Measurements from ENCODE around the gene CYP24A1. TPM values are rescaled to one million over a fixed set of nuclear protein-coding genes. Genes with fewer than 3 reads are reported as not detected.

Gene CYP24A1
- total RNA-seq, 1 donor from 2014 or later: not detected

- H3K27me3 Mint-ChIP-seq (ENCODE audit: insufficient read depth, low read depth): peaks cover 13% of the 10 kb centered on the region
- peaks cover 1% of the 10 kb centered on the region for H3K4me1 Mint-ChIP-seq
These were observed 6.2 kb upstream of the CYP24A1 start for GRCh38 chr20:54179946-54180345.

DNA sequence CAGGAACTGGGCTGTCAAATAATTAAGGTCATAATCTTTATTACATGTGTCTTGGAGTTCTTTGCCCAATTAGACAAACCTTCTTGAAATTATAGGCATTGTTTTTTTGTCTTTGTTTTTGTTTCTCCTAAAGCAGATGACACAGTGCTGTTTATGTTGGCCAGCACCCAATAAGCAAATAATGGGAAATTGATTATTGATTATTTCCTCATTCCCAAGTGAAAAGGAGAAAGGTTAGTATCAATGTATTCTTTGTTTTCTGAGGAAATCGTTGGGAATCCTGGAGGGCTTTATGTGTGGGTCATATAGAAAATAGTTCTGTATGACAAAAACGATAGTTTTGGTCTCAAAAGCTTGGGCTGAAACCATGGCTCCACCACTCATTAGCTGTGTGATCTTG, 4.5 kb upstream of the CYP24A1 start:
- Histone ChIP-seq H3K27ac (no peak overlapping the region), H3K4me1 (peaks cover 13% of the 10 kb centered on the region), H3K4me2 (no peak overlapping the region), H3K9ac (no peak overlapping the region), H3K79me2 (ENCODE audit: low read depth) (no peaks in the 10 kb centered on the region), H3F3A (ENCODE audit: low read depth) (peaks cover 3% of the 10 kb centered on the region), H2AFZ (replicated peaks) (no peak overlapping the region), H3K36me3 (no peaks in the 10 kb centered on the region), H3K4me3 (no peak overlapping the region), H3K27me3 (peaks cover 40% of the 10 kb centered on the region), H3K9me3 (ENCODE audit: low read depth) (no peaks in the 10 kb centered on the region), H4K20me1 (ENCODE audit: low read depth) (no peaks in the 10 kb centered on the region)
- TF ChIP-seq, protein P1, sequence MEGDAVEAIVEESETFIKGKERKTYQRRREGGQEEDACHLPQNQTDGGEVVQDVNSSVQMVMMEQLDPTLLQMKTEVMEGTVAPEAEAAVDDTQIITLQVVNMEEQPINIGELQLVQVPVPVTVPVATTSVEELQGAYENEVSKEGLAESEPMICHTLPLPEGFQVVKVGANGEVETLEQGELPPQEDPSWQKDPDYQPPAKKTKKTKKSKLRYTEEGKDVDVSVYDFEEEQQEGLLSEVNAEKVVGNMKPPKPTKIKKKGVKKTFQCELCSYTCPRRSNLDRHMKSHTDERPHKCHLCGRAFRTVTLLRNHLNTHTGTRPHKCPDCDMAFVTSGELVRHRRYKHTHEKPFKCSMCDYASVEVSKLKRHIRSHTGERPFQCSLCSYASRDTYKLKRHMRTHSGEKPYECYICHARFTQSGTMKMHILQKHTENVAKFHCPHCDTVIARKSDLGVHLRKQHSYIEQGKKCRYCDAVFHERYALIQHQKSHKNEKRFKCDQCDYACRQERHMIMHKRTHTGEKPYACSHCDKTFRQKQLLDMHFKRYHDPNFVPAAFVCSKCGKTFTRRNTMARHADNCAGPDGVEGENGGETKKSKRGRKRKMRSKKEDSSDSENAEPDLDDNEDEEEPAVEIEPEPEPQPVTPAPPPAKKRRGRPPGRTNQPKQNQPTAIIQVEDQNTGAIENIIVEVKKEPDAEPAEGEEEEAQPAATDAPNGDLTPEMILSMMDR (IDR thresholded peaks at IDR 0.05): no peak
- TF ChIP-seq EZH2phosphoT487 (IDR thresholded peaks at IDR 0.05) (no peak), EZH2 (IDR thresholded peaks at IDR 0.05) (no peak)
- H3K27ac Mint-ChIP-seq: no peak overlapping the region
- H3K9me3 Mint-ChIP-seq: no peaks in the 10 kb centered on the region
- no peaks in the 10 kb centered on the region for H3K36me3 Mint-ChIP-seq
- no peak overlapping the region for H3K4me3 Mint-ChIP-seq
- peaks cover 26% of the 10 kb centered on the region for H3K27me3 Mint-ChIP-seq (ENCODE audit: insufficient read depth, low read depth)
- DNase-seq (ENCODE audit: low spot score): no peak
- H3K4me1 Mint-ChIP-seq: peaks cover 14% of the 10 kb centered on the region

More at GRCh38 chr20:54179946-54180345, 6.2 kb upstream of the CYP24A1 start:
- H3K36me3 ChIP-seq: no peaks in the 10 kb centered on the region
- H3K9ac ChIP-seq: no peak overlapping the region
- no peak overlapping the region for H2AFZ ChIP-seq (replicated peaks)
- H3K27ac Mint-ChIP-seq: no peak overlapping the region
- DNase-seq (ENCODE audit: low spot score): no peak
- H3K4me3 ChIP-seq: no peak overlapping the region
- no peaks in the 10 kb centered on the region for H3K9me3 Mint-ChIP-seq
- H3K4me3 Mint-ChIP-seq: no peak overlapping the region
- H3K4me2 ChIP-seq: no peak overlapping the region
- H3K36me3 Mint-ChIP-seq: no peaks in the 10 kb centered on the region
- no peaks in the 10 kb centered on the region for H3K79me2 ChIP-seq (ENCODE audit: low read depth)
- peaks cover 23% of the 10 kb centered on the region for H3K27me3 ChIP-seq
- H3K27ac ChIP-seq: no peak overlapping the region
- H3K4me1 ChIP-seq: peaks cover 9% of the 10 kb centered on the region
- no peaks in the 10 kb centered on the region for H3F3A ChIP-seq (ENCODE audit: low read depth)
- TF ChIP-seq EZH2 (IDR thresholded peaks at IDR 0.05) (no peak), EZH2phosphoT487 (IDR thresholded peaks at IDR 0.05) (no peak)
- TF ChIP-seq, protein P1 (IDR thresholded peaks at IDR 0.05): no peak
- no peaks in the 10 kb centered on the region for H3K9me3 ChIP-seq (ENCODE audit: low read depth)
- no peaks in the 10 kb centered on the region for H4K20me1 ChIP-seq (ENCODE audit: low read depth)

DNA sequence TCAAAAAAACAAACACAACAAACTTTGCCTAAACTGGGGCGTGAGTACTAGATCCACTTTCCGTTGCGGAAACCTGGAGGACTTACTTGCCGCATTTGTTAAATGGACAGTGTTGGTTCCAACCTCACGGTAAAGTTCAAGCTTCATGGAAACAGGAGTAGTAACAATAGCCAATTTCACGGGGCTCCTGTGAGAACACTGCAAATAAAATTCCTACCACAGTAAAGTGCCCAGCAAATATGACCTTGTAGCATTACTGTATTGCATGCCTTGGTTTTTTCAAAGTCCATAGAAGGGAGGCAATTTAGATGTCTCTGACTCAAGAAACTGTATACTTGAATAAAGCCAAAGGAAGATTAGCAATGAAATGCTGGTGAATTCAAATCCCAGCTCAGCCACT, 3.6 kb upstream of the CYP24A1 start:
- H3K4me2 ChIP-seq: no peak overlapping the region
- Mint-ChIP-seq H3K27ac (no peak overlapping the region), H3K4me1 (peaks cover 18% of the 10 kb centered on the region), H3K27me3 (ENCODE audit: insufficient read depth, low read depth) (peaks cover 34% of the 10 kb centered on the region), H3K9me3 (no peaks in the 10 kb centered on the region), H3K36me3 (no peaks in the 10 kb centered on the region), H3K4me3 (no peak overlapping the region)
- H3K9me3 ChIP-seq (ENCODE audit: low read depth): no peaks in the 10 kb centered on the region
- peaks cover 13% of the 10 kb centered on the region for H3K4me1 ChIP-seq
- H3K27ac ChIP-seq: no peak overlapping the region
- no peak overlapping the region for H3K4me3 ChIP-seq
- no peak overlapping the region for H3K9ac ChIP-seq
- TF ChIP-seq EZH2 (IDR thresholded peaks at IDR 0.05): no peak
- no peak for TF ChIP-seq EZH2phosphoT487 (IDR thresholded peaks at IDR 0.05)
- TF ChIP-seq, protein P1 (IDR thresholded peaks at IDR 0.05): no peak
- no peak for DNase-seq (ENCODE audit: low spot score)
- peaks cover 49% of the 10 kb centered on the region for H3K27me3 ChIP-seq
- H2AFZ ChIP-seq (replicated peaks): no peak overlapping the region
- H3F3A ChIP-seq (ENCODE audit: low read depth): peaks cover 7% of the 10 kb centered on the region
- no peaks in the 10 kb centered on the region for H3K79me2 ChIP-seq (ENCODE audit: low read depth)
- H4K20me1 ChIP-seq (ENCODE audit: low read depth): no peaks in the 10 kb centered on the region
- no peaks in the 10 kb centered on the region for H3K36me3 ChIP-seq

Data from neural progenitor cell (in vitro differentiated cells).